ENCODE measurements around the gene GPR39. TPM values are rescaled to one million over a fixed set of nuclear protein-coding genes. Genes with fewer than 3 reads are reported as not detected.

Gene GPR39
- polyA plus RNA-seq, 1 experiment = 2.9 TPM

GRCh38 chr2:132583666-132584360 is 167.2 kb downstream of the GPR39 start:
- TF ChIP-seq CTCF (IDR thresholded peaks at IDR 0.05; ENCODE audit: low read depth, low read length) = no peak
- Histone ChIP-seq H3K9me3 (ENCODE audit: control insufficient read depth, insufficient read depth, low read length) (peaks cover 3% of the 10 kb centered on the region; the same call in 1 of the 2 replicates), H3K27ac (ENCODE audit: low read depth, low read length) (no peak overlapping the region), H3K4me3 (ENCODE audit: low read depth, low read length) (no peak overlapping the region), H3K27me3 (ENCODE audit: control insufficient read depth, insufficient read depth, low read length) (no peaks in the 10 kb centered on the region)
- CTCF ChIA-PET = interaction anchor here (0.6 to 1.0 kb wide), 2 partner anchors 8 to 37 kb away, joined by 3 read pairs; no protein-coding TSS in a partner anchor
- no peak for DNase-seq (ENCODE audit: low read depth, low spot score)
- POLR2A ChIA-PET = no interaction called here

- no peaks in the 10 kb centered on the region for H3K27me3 ChIP-seq (ENCODE audit: control insufficient read depth, insufficient read depth, low read length)
- H3K4me3 ChIP-seq (ENCODE audit: low read depth, low read length) = no peak overlapping the region
- ChIA-PET POLR2A (no interaction called here), CTCF (no interaction called here)
- no peak for TF ChIP-seq CTCF (IDR thresholded peaks at IDR 0.05; ENCODE audit: low read depth, low read length)
- no peak overlapping the region for H3K27ac ChIP-seq (ENCODE audit: low read depth, low read length)
- DNase-seq (ENCODE audit: low read depth, low spot score) = no peak
- H3K9me3 ChIP-seq (ENCODE audit: control insufficient read depth, insufficient read depth, low read length) = peaks cover 3% of the 10 kb centered on the region; the same call in 1 of the 2 replicates
These were observed 168.6 kb downstream of the GPR39 start for GRCh38 chr2:132584976-132585817.

DNA sequence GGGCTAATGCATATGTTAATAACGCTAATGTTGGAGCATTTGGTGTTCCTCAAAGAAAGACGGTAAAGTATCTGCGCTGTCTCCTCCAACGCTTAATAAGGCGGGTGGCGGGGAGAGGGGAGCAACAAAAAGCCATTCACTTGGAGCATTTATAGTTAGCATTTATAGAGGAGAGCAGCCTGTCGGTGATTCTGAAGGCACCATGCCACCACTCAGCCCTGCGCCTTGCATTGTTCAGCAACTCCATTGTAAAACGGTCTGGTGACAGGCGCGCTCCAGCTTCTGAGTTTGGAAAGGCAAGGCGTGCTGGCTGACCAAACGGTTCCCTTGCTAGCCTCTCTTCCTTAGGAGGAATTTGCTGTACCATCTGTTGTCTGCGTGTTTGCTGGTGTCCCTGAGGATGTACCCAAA is 169.5 kb downstream of the GPR39 start:
- Histone ChIP-seq H3K27me3 (ENCODE audit: control insufficient read depth, insufficient read depth, low read length) (no peaks in the 10 kb centered on the region), H3K4me3 (ENCODE audit: low read depth, low read length) (no peak overlapping the region), H3K27ac (ENCODE audit: low read depth, low read length) (no peak overlapping the region), H3K9me3 (ENCODE audit: control insufficient read depth, insufficient read depth, low read length) (peaks cover 3% of the 10 kb centered on the region; the same call in 1 of the 2 replicates)
- CTCF ChIA-PET = no interaction called here
- POLR2A ChIA-PET = no interaction called here
- no peak for DNase-seq (ENCODE audit: low read depth, low spot score)
- no peak for TF ChIP-seq CTCF (IDR thresholded peaks at IDR 0.05; ENCODE audit: low read depth, low read length)

GRCh38 chr2:132586835-132587234 is 170.2 kb downstream of the GPR39 start:
- Histone ChIP-seq H3K27ac (ENCODE audit: low read depth, low read length) (no peak overlapping the region), H3K4me3 (ENCODE audit: low read depth, low read length) (no peak overlapping the region), H3K27me3 (ENCODE audit: control insufficient read depth, insufficient read depth, low read length) (no peaks in the 10 kb centered on the region), H3K9me3 (ENCODE audit: control insufficient read depth, insufficient read depth, low read length) (peaks cover 3% of the 10 kb centered on the region; the same call in 1 of the 2 replicates)
- no peak for DNase-seq (ENCODE audit: low read depth, low spot score)
- no peak for TF ChIP-seq CTCF (IDR thresholded peaks at IDR 0.05; ENCODE audit: low read depth, low read length)
- ChIA-PET POLR2A (no interaction called here), CTCF (no interaction called here)

GRCh38 chr2:132588576-132588975 is 172.0 kb downstream of the GPR39 start:
- H3K27ac ChIP-seq (ENCODE audit: low read depth, low read length) = no peak overlapping the region
- DNase-seq (ENCODE audit: low read depth, low spot score) = no peak
- H3K4me3 ChIP-seq (ENCODE audit: low read depth, low read length) = no peak overlapping the region
- POLR2A ChIA-PET = no interaction called here
- no peak for TF ChIP-seq CTCF (IDR thresholded peaks at IDR 0.05; ENCODE audit: low read depth, low read length)
- no peaks in the 10 kb centered on the region for H3K27me3 ChIP-seq (ENCODE audit: control insufficient read depth, insufficient read depth, low read length)
- CTCF ChIA-PET = interaction anchor here (0.9 to 1.0 kb wide), 2 partner anchors 41 to 64 kb away, joined by 3 to 4 read pairs; no protein-coding TSS in a partner anchor
- peaks cover 3% of the 10 kb centered on the region; the same call in 1 of the 2 replicates for H3K9me3 ChIP-seq (ENCODE audit: control insufficient read depth, insufficient read depth, low read length)
